GM21717 (cell line): ENCODE results near the gene MARCHF9.

ENCODE experiments used
- ATAC-seq: cut with Tn5 transposase; IDR thresholded peaks from one replicate; pipeline ENCODE4 v1.9.1; 2021; ENCODE audit warnings: mild to moderate bottlenecking, moderate library complexity; ENCODE audit not compliant: unreplicated experiment

The MARCHF9 gene

GRCh38 chr12:57782608-57783465, 27.9 kb downstream of the MARCHF9 start, which contains the start of gene TSFM:
TSS of gene TSFM (plus strand) at chr12:57782787. CDS start at chr12:57782802, 15 bp downstream.
- peak; percentile 85 for ATAC-seq

GRCh38 chr12:57783466-57783801, 28.5 kb downstream of the MARCHF9 start:
- ATAC-seq: no peak

GRCh38 chr12:57783861-57784260, 29.0 kb downstream of the MARCHF9 start:
- ATAC-seq: no peak

GRCh38 chr12:57793920-57794319, 39.0 kb downstream of the MARCHF9 start:
- no peak for ATAC-seq

- ATAC-seq: no peak
Observed at GRCh38 chr12:57795354-57795753, 40.5 kb downstream of the MARCHF9 start.

GRCh38 chr12:57796996-57797395, 42.1 kb downstream of the MARCHF9 start:
- ATAC-seq: no peak

GRCh38 chr12:57797933-57798332, 43.0 kb downstream of the MARCHF9 start:
- no peak for ATAC-seq

- no peak for ATAC-seq
Observed at GRCh38 chr12:57800965-57801364, 46.1 kb downstream of the MARCHF9 start.

GRCh38 chr12:57802607-57803006, 47.7 kb downstream of the MARCHF9 start:
- ATAC-seq: no peak

- no peak for ATAC-seq
Observed at GRCh38 chr12:57803319-57803893, 48.5 kb downstream of the MARCHF9 start.

- ATAC-seq: no peak
Observed at GRCh38 chr12:57806677-57807076, 51.8 kb downstream of the MARCHF9 start.

GRCh38 chr12:57807285-57807684, 52.4 kb downstream of the MARCHF9 start:
- ATAC-seq: no peak

GRCh38 chr12:57808351-57808750, 53.4 kb downstream of the MARCHF9 start:
- no peak for ATAC-seq

GRCh38 chr12:57809425-57809824, 54.5 kb downstream of the MARCHF9 start:
- no peak for ATAC-seq
